HG02840 (cell line): ENCODE measurements around the gene HSPA1A.
"Not testable (repeated sequence)": the region's sequence is repeated elsewhere in the genome, so short reads cannot be mapped to it uniquely, and the experiment has no call there.

Experiments
- ATAC-seq: cut with Tn5 transposase; IDR thresholded peaks from one replicate; pipeline ENCODE4 v1.9.1; 2021; ENCODE audit warnings: mild to moderate bottlenecking, moderate library complexity, moderate number of reproducible peaks; ENCODE audit not compliant: unreplicated experiment, low FRiP score

HSPA1A gene

GRCh38 chr6:31861150-31861549 is 45.8 kb downstream of the HSPA1A start:
- no peak for ATAC-seq

GRCh38 chr6:31861919-31862343 is 46.6 kb downstream of the HSPA1A start:
- no peak for ATAC-seq

GRCh38 chr6:31862344-31863235 is 47.2 kb downstream of the HSPA1A start, which contains the start of gene NEU1:
TSS of gene NEU1 (minus strand) at chr6:31862821. CDS start at chr6:31862776, 45 bp downstream.
- peak; percentile 90 for ATAC-seq

- ATAC-seq = not testable (repeated sequence)
Measured at GRCh38 chr6:31864123-31864562, 48.8 kb downstream of the HSPA1A start.

DNA sequence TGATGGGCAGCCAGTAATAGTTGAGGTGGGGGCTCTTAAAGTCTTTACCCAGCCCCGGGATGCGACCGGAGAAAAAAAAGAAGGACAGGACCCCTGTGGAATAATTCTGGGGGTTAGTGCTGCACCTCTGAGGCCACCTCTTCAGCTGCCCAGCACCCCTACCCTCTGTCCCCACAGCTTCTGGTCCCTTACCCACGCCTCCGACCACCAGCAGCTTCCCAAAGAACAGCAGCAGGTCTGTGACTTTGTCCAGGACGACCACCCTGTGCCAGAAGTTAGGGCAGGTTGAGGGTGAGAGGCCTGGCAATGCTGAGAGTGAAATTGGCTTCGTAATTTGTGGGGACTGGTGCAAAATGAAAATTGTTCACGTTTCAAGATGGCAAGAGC is 49.5 kb downstream of the HSPA1A start:
- ATAC-seq = no peak

DNA sequence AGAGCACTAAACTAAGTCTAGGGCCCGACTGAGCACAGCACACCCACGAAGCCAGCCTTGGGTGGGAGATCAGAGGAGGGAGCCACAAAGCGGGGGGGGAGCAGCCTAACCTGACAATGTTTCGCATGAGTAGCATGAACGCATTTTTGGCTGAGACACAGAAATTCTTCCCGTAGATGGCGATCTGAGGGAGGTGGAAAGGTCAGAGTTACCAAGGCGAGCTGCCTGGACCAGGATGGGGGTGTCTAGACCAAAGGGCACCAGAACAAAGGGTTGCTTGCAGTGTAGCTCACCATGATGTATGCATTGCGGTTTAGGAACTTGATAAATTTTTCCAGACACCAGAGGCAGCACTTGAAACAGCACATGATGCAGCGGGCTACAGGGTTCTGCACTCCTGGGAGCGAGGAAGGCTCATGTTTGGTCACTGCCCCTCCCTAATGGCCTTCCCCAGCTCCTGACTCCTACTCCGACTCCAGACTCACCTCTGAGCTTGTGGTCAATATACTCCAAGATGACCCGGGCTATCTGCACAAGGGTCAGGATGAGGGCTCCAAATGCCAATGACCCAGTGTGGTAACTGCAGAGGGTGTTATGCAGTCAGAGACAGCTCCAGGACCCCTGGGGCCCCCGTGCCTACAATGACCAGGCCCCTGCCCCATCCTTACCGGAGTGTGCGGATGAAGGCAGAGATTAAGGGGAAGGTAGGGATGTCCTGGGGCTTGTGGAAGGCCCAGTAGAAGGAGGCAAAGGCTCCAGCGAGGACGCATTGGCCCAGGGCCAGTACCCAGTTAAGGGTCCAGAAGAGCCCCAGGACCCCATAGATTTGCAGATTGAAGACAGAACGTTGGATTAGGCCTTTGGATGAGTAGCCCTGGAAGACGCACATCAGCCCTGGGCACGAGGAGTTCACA is 50.1 kb downstream of the HSPA1A start:
- no peak for ATAC-seq
